AG09309 (cell line): ENCODE measurements around the gene SLC12A7.

Experiments
- DNase-seq: peaks from one replicate; pipeline ENCODE4 v3.0.0-alpha.2; 2010; ENCODE audit warnings: low read depth
- H3K4me3 ChIP-seq: 2 replicates; pipeline ENCODE4 v1.5.1; 2011; ENCODE audit warnings: mild to moderate bottlenecking, low read depth, low read length, moderate library complexity; ENCODE audit not compliant: control insufficient read depth
- CTCF ChIP-seq: IDR thresholded peaks from 2 replicates; pipeline ENCODE4 v1.5.1; 2011; ENCODE audit warnings: mild to moderate bottlenecking, low read depth, low read length, inconsistent platforms; ENCODE audit not compliant: insufficient read depth, control insufficient read depth; ENCODE audit errors: missing control alignments

SLC12A7 gene

GRCh38 chr5:1105350-1106265, 6.3 kb downstream of the SLC12A7 start:
- DNase-seq: no peak
- no peak overlapping the region for H3K4me3 ChIP-seq
- TF ChIP-seq CTCF: no peak

GRCh38 chr5:1104327-1105006, 7.4 kb downstream of the SLC12A7 start:
- H3K4me3 ChIP-seq: no peak overlapping the region
- DNase-seq: no peak
- no peak for TF ChIP-seq CTCF

DNA sequence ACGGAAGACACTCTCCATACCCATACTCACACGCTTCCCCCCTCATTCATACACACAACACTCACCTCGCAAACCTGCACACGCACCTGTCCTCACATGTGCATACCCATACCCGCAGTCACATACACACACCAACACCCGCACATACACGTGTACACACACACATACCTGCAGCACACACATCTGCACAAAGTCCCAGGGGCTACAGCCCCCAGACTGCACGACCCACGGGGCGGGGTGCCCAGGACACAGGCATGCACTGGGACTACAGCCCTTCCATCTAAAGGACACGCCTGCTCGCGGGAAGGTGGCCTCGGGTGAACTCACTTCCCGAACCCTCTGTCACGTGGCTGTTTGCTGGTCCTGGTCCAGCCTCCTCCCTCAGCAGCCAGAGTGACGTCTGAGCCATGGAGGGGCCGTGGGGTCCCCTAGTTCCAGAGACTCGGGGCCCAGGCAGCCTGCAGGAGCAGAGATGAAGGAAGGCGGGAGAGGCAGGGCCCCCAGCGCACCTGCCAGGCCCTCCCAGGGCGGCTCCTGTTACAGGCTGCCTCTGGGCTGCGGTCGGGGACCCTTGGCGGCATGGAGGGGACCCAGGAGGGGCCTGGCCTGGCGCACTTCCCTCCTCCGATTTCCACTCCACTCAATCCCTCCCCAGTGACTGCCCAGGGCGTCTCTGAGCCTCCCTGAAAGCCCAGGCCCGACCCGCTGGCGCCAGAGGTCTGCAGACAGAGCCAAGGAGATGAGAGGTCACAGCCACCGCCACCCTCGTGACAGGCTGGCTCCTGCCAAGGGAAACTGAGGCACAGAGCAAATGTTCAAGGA, 8.1 kb downstream of the SLC12A7 start:
- no peak for TF ChIP-seq CTCF
- no peak for DNase-seq
- H3K4me3 ChIP-seq: no peak overlapping the region

GRCh38 chr5:1103093-1103492, 8.8 kb downstream of the SLC12A7 start:
- DNase-seq: no peak
- H3K4me3 ChIP-seq: no peak overlapping the region
- no peak for TF ChIP-seq CTCF

DNA sequence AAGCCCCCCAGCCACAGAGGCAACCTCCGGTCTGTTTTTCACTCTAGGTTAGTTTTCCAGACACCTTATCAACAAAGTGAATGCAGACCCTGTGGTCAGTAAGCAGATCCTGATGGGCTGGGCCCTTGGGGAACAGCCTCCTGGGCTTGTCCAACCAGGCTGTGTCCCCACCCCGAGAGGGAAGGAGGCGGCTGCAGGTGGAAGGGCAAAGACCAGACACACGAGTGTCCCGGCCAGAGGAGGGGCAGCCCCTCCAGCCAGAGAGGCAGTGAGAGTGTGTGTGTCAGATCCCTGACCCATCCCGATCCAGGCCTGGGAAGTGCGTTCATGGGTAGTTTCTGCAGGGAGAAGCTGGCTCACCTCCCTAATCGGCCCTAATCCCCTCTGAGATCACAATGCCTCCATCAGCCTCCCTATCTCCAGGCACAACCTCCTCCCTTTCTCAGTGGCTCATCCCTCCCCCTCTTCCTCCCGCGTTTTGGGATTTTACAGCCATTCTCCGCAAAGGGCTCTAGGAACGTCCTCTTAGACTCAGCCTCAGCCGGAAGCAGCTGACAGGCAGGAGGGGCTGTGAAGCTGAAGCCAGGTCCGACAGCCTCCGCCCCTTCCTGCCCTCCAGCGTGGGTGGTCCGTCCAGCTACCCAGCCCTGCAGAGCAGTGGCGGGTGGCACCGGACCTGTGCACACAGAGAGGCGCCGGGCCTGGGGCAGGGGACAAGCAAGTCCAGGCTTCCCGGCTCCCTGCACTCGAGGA, 9.7 kb downstream of the SLC12A7 start:
- no peak for DNase-seq
- no peak for TF ChIP-seq CTCF
- H3K4me3 ChIP-seq: no peak overlapping the region
